Measurements from ENCODE around the gene OIT3.
"Not testable (repeated sequence)": the region's sequence is repeated elsewhere in the genome, so short reads cannot be mapped to it uniquely, and the experiment has no call there.

The OIT3 gene

DNA sequence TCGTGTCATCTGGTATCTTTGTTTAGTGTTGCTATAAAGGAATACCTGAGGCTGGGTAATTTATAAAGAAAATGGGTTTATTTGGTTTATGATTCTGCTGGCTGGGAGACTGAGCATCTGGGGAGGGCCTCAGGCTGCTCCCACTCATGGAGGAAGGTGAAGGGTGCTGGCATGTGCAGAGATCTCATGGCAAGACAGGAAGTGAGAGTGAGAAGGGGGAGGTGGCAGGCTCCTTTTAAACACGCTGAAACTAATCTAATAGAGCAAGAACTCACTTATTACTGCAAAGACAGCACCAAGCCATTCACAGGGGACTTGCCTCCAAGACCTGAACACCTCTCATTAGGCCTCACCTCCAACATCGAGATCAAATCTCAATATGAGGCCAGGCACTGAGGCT, 11.3 kb downstream of the OIT3 start:
- no peak for DNase-seq

DNA sequence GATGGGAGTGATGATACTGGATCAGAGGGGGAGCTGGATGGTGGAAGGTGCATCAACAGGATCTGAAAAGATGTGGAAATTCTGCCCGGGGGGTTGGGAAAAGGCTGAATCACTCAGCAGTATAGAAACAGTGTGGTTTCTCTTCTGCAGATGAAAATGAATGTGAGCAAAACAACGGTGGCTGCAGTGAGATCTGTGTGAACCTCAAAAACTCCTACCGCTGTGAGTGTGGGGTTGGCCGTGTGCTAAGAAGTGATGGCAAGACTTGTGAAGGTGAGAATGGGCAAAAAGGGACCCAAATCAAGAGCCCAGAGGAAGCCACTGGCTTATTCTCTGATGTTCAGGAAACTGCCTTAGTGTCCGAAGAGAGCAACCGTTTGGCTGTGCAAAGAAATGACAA, 12.9 kb downstream of the OIT3 start:
- no peak for DNase-seq

DNA sequence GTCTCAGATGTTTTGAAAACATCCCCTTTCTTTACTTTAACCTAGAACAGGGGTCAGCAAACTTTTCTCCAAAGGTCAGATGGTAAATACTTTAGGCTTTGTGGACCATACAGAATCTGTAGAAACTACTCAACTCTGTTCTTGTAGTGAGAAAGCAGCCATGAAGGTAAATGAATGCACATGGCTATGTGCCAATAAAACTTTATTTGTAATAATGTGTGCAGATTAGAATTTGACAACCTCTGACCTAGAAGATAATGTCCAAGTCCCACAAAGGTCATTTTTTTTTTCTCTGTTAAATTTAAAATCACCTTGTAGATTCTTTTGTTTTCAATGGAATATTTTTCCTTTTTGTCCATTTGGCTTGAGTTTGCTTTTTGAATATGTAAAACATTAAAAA, 17.2 kb downstream of the OIT3 start:
- no peak for DNase-seq

DNA sequence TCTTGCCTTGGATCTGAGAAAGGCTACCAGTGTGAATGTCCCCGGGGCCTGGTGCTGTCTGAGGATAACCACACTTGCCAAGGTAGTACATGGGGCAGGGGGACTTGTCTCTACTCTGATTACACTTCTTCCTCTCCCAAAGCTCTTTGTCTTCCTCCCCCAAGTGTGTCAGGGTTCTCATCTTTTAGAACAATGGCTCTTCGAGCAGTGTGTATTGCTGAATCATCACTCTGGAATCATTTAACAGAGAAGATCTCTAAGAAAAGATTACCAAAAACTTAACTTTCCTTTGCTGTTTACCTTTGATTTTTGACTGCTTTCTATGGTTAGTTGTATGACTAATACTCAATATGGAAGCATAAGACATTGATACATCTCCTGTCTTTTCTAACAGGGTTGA, 18.2 kb downstream of the OIT3 start:
- no peak for DNase-seq

DNA sequence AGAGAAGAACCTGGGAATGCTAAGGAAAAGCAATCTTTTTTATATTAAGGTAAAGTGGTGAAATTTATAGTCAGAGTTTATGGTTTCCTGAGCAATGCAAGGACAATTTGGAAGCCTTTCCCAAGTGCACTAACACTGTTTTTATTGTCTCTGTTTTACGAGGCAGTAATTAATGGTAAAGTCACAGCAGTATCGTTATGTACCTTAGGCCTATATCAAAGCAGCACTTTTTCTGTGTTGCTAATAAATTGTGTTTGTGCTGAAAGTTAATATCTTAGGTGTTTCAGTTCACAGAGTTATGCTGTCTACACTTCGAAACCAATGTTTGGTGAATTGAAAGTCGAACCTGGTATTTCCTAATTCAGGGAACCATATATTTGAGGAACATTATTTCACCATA, 19.2 kb downstream of the OIT3 start:
- DNase-seq = no peak

DNA sequence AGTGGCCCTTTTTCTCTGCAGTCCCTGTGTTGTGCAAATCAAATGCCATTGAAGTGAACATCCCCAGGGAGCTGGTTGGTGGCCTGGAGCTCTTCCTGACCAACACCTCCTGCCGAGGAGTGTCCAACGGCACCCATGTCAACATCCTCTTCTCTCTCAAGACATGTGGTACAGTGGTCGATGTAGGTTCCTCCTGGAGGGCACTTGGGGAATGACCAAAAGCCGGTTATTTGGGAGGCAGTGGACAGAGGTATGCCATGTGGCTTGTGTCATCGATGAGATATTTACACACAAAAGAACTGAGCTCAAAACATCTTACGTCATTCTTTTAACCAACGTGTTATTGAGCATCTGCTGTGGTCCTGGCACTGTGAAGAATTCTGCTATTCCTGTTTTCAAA, 19.7 kb downstream of the OIT3 start:
- no peak for DNase-seq

DNA sequence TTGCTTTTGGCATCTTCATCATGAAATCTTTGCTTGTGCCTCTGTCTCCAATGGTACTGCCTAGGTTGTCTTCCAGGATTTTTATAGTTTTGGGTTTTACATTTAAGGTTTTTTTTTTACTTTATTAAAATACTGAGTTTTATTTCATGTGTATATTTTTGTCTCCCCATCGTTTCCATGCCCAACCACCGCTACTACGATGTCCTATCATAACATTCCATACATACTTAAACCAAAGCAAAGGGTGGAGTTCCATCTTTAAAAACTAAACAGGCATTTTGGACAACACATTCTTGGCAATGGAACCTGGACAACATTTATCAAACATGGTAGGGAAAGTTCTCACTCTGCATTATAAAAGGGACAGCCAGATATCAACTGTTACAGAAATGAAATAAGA, 23.7 kb downstream of the OIT3 start:
- DNase-seq = not testable (repeated sequence)

DNA sequence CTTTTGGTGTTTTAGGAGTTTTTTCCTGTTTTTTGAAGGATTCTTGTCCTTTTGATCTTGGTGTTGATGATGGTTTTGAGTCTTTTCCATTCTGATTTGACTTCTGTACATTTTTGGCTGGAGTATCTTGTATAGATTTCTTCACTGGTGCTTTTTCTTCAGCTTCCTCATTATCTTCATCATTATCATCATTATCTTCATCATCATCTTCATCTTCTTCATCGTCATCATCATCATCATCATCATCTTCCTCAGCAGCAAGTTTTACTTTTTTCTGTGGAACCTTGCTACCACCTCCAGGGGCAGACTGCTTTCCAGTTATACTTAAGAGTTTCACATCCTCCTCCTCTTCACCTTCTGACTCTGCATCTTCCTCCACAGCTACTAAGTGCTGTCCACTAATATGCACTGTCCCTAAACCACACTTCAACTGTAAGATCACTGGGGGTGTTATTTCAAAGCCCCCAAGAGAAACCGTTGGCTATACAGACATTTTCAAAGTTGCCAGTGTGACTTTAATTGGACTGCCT, 24.3 kb downstream of the OIT3 start:
- not testable (repeated sequence) for DNase-seq

DNA sequence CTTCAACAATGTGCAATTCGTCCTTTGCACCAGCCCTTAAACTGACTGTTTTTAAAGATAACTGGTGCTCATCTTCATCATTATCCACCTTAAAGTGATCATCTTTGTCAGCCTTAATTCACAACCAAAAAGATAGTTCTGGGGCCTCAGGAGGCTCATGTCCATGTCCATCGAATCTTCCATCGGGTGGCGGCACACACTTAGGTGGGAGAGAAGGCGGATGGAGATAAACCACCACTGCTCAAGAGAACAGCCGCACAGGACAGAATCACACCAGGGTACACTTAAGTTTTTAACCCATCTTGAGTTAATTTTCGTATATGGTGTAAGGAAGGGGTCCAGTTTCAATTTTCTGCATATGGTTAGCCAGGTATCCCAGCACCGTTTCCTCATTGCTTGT, 24.8 kb downstream of the OIT3 start:
- DNase-seq = no peak

DNA sequence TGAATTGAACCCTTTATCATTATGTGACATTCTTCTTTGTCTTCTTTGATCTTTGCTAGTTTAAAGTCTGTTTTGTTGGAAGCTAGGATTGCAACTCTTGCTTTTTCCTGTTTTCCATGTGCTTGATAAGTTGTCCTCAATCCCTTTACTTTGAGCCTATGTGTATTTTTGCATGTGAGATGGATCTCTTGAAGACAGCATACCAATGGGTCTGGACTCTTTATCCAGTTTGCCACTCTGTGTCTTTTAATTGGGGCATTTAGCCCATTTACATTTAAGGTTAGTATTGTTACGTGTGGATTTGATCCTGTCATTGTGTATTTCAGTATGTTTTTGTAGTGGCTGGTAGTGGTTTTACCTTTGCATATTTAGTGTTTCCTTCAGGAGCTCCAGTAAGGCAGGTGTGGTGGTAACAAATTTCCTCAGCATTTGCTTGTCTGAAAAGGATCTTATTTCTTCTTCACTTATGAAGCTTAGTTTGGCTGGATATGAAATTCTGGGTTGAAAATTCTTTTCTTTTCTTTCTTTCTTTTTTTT, 27.7 kb downstream of the OIT3 start:
- not testable (repeated sequence) for DNase-seq

DNA sequence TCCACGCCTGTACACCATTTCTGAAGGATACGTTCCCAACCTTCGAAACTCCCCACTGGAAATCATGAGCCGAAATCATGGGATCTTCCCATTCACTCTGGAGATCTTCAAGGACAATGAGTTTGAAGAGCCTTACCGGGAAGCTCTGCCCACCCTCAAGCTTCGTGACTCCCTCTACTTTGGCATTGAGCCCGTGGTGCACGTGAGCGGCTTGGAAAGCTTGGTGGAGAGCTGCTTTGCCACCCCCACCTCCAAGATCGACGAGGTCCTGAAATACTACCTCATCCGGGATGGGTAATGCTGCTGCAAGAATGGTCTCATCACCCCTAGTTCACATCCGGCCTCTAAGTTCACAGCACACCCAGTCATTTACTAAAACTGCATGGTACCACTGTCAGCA, 30.8 kb downstream of the OIT3 start:
- no peak for DNase-seq

DNA sequence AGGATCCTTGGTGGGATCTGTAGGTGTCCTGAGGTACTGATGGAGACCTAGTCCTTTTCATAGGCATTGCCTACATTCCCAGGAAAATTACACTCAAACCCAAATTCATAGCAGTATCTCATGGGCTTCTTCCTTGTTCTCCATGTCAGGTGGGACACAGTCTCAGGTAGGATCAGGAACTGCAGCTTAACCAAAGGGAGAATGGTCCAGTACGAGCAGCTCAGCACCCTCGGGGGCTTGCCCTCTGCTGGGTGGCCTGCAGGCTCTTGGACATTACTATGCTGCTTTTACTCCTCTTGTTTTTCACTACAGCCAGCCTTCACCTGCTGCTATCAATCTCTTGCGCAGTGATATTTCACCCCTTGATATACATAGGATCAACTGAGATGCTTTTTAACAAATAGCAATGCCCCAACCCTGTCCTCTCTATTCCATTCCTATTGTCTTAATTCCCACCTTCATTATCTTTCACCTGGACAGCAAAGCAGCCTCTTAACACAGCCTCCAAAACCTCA, 32.5 kb downstream of the OIT3 start:
- DNase-seq = no peak

DNA sequence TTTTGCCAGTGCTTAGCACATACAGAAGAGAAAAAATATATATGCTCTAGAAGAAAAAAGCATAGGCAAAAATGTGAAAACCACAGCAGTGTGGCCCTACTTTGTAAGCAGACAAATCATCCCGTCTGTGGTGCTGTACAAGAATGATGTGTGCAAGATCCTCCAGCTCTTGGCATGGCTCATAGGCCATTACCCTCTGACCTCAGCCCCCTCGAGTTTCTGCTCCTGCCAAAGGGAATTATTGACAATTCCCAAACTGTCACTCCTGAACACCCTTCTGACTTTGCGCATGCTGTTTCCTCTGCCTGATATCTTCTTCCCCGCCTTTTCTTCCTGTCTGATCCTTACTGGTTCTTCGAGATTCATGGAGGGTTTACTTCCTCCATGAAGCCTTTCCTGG, 33.9 kb downstream of the OIT3 start:
- no peak for DNase-seq

DNA sequence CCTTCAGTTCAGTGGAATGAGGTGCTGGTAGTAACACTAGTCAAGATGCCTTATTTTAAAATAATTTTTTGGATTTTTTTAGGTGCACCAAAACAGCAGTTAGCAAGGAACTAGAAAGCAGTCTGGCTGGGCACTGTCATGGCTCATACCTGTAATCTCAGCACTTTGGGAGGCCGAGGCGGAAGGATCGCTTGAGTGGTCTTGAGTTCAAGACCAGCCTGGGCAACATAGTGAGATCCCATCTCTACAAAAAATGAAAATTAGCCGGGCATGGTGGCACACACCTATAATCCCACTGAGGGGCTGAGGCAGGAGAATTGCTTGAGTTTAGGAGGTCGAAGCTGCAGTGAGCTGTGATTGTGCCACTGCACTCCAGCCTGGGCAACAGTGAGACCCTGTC, 35.3 kb downstream of the OIT3 start:
- DNase-seq = no peak

DNA sequence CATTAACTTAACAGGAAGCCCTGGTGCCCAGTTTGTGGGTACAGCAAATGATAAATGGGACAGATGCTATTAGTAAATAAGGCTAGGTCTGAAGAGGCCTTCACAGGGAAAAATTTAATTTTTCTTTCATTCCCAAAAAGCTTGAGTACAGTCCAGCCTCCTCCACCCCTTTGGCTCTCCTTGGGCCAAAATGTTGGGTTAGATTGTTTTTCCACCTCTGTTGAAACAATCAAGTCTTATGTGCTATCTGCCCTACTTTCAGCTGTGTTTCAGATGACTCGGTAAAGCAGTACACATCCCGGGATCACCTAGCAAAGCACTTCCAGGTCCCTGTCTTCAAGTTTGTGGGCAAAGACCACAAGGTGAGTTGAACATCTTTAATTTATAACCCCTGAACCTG, 36.7 kb downstream of the OIT3 start:
- DNase-seq = no peak

DNA sequence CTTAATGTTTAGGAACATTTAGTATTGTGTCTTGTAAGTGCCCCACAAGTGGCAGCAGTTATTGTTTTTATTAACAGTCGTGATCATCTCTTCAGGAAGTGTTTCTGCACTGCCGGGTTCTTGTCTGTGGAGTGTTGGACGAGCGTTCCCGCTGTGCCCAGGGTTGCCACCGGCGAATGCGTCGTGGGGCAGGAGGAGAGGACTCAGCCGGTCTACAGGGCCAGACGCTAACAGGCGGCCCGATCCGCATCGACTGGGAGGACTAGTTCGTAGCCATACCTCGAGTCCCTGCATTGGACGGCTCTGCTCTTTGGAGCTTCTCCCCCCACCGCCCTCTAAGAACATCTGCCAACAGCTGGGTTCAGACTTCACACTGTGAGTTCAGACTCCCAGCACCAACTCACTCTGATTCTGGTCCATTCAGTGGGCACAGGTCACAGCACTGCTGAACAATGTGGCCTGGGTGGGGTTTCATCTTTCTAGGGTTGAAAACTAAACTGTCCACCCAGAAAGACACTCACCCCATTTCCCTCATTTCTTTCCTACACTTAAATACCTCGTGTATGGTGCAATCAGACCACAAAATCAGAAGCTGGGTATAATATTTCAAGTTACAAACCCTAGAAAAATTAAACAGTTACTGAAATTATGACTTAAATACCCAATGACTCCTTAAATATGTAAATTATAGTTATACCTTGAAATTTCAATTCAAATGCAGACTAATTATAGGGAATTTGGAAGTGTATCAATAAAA, 38.9 kb downstream of the OIT3 start:
- DNase-seq = no peak

DNA sequence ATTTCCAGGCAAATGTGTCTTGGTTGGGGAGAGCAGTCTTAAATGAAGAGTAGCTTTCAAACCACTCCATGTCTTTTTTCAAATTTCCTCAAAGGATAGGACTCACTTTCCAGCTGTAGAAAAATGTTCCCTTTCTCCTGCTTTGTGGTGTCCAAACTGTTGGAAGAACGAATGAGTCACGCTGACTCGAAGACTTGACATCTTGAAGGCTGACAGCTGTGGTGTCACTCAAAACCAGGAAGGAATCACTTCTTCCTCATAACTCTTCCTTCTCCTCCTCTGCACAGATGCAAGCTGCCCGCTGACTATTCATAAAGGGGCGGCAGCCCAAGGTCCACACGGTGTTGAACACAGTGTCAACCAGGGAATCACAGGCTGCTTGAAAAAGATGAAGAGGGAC, 41.8 kb downstream of the OIT3 start:
- DNase-seq = no peak

DNA sequence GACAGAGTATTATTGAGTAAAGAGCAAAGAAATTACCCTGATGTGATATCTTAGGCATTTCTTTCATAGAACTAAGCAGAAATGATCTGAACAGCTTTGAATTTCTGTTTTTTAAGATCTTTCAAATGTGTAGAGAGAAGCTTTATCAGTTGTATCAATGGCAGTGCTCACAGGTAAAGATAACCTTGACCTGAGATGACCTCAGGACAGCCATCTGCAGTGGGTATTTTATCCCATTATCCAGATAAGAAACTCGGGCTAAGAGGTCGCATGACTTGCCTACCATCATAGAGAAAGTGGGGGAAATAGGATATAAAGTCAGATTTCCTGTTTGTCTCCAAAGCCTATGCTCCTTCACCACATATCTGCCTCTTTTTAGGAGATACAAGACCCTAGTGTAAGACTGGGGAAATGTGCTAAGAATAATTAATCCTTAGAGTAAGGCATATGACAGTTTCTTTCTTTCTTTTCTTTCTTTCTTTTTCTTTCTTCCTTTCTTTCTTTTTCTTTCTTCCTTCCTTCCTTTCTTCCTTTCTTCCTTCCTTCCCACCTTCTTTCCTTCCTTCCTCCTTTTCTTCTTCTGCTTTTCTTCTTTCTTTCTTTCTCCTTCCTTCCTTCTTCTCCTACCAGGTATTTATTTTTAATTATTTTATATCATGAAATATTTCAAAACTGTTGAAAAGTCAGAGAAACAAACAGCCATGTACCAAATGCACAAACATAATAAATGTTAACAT, 50.1 kb downstream of the OIT3 start:
- no peak for DNase-seq

DNA sequence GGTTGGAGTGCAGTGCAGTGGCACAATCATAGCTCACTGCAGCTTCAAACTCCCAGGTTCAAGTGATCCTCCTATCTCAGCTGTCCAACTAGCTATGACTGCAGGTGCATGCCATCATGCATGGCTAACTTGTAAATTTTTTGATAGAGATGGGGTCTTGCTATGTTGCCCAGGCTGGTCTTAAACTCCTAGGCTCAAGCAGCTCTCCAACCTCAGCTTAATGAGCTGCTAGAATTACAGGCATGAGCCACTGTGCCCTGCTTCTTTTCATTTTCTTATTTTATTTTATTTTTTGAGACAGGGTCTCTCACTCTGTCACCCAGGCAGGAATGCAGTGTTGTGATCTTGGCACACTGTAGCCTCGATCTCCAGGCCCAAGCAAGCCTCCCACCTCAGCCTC, 53.4 kb downstream of the OIT3 start:
- no peak for DNase-seq

DNA sequence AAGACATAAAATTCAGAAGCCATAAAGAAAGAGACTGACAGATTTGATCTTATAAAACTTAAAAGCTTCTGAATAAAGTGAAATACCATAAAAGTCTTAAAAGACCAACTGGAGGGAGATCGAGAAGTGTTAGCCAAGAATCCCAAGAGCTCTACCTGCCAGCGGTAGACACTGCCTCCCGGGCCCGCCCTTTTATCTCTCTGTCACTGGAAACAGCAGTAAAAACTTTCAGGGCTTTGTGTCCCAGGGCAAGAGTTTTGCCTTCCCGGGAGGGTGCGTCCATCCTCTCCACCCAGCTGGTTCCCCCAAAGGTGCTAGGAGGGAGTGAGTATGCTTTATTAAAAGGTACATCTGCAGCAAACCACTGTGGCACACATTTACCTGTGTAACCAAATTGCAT, 55.2 kb downstream of the OIT3 start:
- DNase-seq = no peak

DNA sequence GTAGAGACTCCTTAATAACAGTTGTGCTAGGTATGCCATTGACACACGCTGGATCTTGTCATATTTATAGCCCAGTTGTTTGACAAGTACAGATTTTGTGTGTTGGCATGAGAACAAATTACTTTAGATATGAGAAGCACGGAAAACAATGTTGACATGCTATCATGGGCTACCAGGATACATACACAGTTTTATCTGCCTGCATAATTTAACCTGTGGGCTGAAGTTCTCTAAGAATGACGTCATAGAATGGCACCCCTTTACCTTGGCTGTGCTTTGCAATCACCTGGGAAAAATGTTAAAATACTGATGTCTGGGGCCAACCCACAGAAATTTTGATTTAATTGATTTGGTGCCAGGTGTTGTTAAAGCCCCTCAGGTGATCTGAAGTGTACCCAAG, 58.2 kb downstream of the OIT3 start:
- no peak for DNase-seq

DNA sequence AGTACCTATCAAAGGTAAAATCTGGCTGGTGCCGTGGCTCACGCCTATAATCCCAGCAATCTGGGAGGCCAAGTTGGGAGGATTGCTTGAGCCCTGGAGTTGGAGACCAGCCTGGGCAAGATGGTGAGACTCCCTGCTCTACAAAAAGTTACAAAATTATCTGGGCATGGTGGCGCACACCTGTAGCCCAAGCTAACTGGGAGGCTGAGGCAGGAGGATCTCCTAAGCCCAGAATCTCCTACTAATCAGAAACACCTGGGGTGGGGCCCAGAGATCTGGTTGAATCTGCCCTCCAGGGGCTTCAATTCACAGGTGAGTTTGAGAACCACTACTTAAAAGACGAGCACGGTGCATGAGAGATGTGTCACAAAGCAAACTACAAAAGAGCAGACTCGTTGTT, 58.6 kb downstream of the OIT3 start:
- DNase-seq = no peak

DNA sequence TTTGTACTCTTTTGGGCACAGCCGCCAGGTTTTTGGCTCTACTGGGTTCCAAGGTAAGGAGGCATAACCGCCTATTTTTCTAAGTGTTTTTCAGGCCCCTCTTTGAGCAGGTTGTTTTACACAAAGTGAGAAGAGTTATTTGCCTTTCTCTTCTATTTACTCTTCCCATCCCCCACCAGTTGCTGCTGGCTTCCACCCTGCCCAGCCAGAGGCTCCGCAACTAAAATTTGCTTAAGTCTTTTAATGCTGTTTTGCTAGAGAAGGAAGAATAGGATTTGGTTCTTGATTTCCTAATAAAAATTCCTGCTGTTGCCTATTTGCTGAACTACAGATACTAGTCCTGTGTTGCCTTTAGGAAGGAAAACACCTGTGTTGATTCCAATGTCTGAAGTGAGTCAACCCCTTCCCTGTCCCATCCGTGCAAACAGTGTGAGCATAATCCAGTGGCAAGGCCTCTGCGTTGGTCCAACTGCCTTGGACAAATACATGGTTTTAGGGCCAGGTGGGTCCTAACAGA, 59.2 kb downstream of the OIT3 start:
- DNase-seq = no peak

DNA sequence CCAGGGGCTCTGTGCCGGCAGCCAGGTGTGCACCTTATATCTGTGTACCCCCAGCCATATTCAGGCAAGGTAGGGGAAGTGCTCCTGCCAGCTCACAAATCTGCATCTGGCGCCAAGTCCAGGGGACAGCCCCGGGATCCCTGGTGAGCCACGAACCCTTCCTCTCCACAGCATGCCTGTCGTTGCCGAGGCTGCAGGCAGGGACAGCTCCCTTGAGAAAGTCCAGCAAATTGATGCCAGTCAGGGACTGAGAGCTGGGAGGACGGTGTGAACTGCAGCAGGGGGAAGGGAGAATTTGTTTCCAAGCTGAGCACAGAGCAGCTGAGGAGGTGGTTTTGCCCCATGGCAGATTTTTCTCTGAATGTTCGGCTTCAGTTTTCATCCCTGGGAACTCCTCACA, 60.1 kb downstream of the OIT3 start:
- no peak for DNase-seq

Measured in hippocampal formation (tissue), 2 donors.